ACHN (cell line): ENCODE measurements around the gene NCAN.
"Not testable (repeated sequence)": the region's sequence is repeated elsewhere in the genome, so short reads cannot be mapped to it uniquely, and the experiment has no call there.

Source experiments
- DNase-seq: peaks from one replicate; pipeline ENCODE4 v3.0.0-alpha.2; 2015
- in situ Hi-C: cut with HindIII; loops from 2 replicates; pipeline ENCODE4 v1.10.0; 2017; ENCODE audit warnings: low sequenced_read_pairs, low pct_ligation_motif_present, low pct_unique_long_range_greater_than_20kb

The NCAN gene

GRCh38 chr19:19253409-19253808 lies 41.7 kb downstream of the NCAN start:
- in situ Hi-C loops, DNase-seq: not testable (repeated sequence)

- in situ Hi-C loops, result no loop called here
- DNase-seq, result no peak
These were observed 44.6 kb downstream of the NCAN start for GRCh38 chr19:19256072-19256969.

- no peak for DNase-seq
- in situ Hi-C loops, result no loop called here
These were observed 45.4 kb downstream of the NCAN start for GRCh38 chr19:19257137-19257536.

- in situ Hi-C loops, result no loop called here
- DNase-seq, result no peak
These were observed 46.3 kb downstream of the NCAN start for GRCh38 chr19:19257836-19258588.

- in situ Hi-C loops, result no loop called here
- no peak for DNase-seq
These were observed 47.0 kb downstream of the NCAN start for GRCh38 chr19:19258589-19259338.

- DNase-seq, result peak; percentile 14
These were observed 48.0 kb downstream of the NCAN start for GRCh38 chr19:19259741-19260140.

GRCh38 chr19:19260417-19261214 lies 48.9 kb downstream of the NCAN start:
- in situ Hi-C loops, result no loop called here
- no peak for DNase-seq

More at GRCh38 chr19:19259741-19260140, 48.0 kb downstream of the NCAN start:
- in situ Hi-C loops, result no loop called here

- DNase-seq, result no peak
- in situ Hi-C loops, result no loop called here
These were observed 49.8 kb downstream of the NCAN start for GRCh38 chr19:19261350-19262189.

- in situ Hi-C loops, result no loop called here
- DNase-seq, result no peak
These were observed 50.7 kb downstream of the NCAN start for GRCh38 chr19:19262190-19263057.

GRCh38 chr19:19263886-19264487 lies 52.2 kb downstream of the NCAN start:
- in situ Hi-C loops, result no loop called here

GRCh38 chr19:19267305-19267704 lies 55.5 kb downstream of the NCAN start:
- in situ Hi-C loops, result no loop called here
- DNase-seq, result no peak

More at GRCh38 chr19:19263886-19264487, 52.2 kb downstream of the NCAN start:
- no peak for DNase-seq

- no peak for DNase-seq
- in situ Hi-C loops, result no loop called here
These were observed 57.0 kb downstream of the NCAN start for GRCh38 chr19:19268453-19269385.

- in situ Hi-C loops, result no loop called here
These were observed 58.4 kb downstream of the NCAN start for GRCh38 chr19:19269952-19270694.

GRCh38 chr19:19270749-19271571 lies 59.2 kb downstream of the NCAN start:
- in situ Hi-C loops, result no loop called here
- DNase-seq, result no peak

More at GRCh38 chr19:19269952-19270694, 58.4 kb downstream of the NCAN start:
- no peak for DNase-seq
